Testis (tissue), 2 donors: ENCODE data around the gene GTF3C5.

Experiments used
- POLR2A ChIP-seq: fragments of 450-650 bp; IDR thresholded peaks from one replicate; pipeline ENCODE4 v1.6.1; 2017; ENCODE audit warnings: antibody characterized with exemption, mild to moderate bottlenecking, moderate library complexity
- TF ChIP-seq, protein P1 (sequence below), 3 experiments: fragments of 450-650 bp in 2 of 3; fragments of 200-600 bp in 1 of 3; sonication (generic) in 1 of 3; IDR thresholded peaks; one replicate each; pipeline ENCODE4 v1.5.1; 2016 to 2019; ENCODE audit warnings: antibody characterized with exemption in 3 of 3, mild to moderate bottlenecking in 2 of 3, moderate library complexity in 1 of 3

DNA sequence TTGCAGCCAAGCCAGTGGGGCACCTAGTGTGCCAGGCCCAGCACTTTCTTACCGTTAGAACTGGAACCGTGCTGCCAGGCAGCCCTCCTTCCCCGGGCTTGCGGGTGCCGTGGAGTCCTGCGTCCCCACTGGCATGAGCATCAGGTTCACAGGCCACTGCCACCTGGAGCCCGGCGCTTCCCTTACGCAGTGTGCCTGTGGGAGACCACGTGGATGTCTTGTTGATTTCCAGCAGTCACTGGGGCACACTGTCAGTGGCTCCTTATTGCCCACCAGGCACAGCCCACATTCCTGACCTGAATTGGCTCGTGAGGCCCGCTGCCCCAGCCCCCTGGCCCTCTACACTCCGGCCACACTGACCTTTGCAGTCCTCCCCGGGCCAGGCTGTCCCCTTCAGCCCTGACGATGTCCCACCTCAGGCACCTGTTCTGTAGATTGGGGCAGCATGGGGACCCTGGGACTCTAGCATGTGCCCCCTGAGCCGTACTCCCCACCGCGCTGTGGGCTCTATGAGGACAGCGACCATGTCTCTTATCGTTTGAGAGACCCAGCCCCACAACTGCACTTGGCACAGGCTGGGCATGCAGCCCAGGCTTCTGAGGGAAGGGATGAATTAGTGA is 20.6 kb downstream of the GTF3C5 start:
- TF ChIP-seq, protein P1, sequence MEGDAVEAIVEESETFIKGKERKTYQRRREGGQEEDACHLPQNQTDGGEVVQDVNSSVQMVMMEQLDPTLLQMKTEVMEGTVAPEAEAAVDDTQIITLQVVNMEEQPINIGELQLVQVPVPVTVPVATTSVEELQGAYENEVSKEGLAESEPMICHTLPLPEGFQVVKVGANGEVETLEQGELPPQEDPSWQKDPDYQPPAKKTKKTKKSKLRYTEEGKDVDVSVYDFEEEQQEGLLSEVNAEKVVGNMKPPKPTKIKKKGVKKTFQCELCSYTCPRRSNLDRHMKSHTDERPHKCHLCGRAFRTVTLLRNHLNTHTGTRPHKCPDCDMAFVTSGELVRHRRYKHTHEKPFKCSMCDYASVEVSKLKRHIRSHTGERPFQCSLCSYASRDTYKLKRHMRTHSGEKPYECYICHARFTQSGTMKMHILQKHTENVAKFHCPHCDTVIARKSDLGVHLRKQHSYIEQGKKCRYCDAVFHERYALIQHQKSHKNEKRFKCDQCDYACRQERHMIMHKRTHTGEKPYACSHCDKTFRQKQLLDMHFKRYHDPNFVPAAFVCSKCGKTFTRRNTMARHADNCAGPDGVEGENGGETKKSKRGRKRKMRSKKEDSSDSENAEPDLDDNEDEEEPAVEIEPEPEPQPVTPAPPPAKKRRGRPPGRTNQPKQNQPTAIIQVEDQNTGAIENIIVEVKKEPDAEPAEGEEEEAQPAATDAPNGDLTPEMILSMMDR (IDR thresholded peaks at IDR 0.05): no peak
- no peak for TF ChIP-seq POLR2A
